ENCODE data around the gene NDOR1. TPM values are rescaled to one million over a fixed set of nuclear protein-coding genes. Genes with fewer than 3 reads are reported as not detected.

Gene NDOR1
- total RNA-seq, 1 donor from 2014 or later = 20.5 TPM

GRCh38 chr9:137179761-137180160 lies 25.7 kb upstream of the NDOR1 start:
- no peak for TF ChIP-seq CTCF (IDR thresholded peaks at IDR 0.05)
- Mint-ChIP-seq H3K27ac (ENCODE audit: unreplicated experiment) (no peak overlapping the region), H3K36me3 (ENCODE audit: unreplicated experiment) (peaks cover 14% of the 10 kb centered on the region), H3K4me1 (ENCODE audit: unreplicated experiment) (peaks cover 2% of the 10 kb centered on the region), H3K9me3 (ENCODE audit: unreplicated experiment) (no peaks in the 10 kb centered on the region), H3K4me3 (ENCODE audit: unreplicated experiment) (no peak overlapping the region), H3K27me3 (ENCODE audit: unreplicated experiment) (no peaks in the 10 kb centered on the region)
- no peak for DNase-seq (ENCODE audit: extremely low spot score, unreplicated experiment)

- H3K27me3 Mint-ChIP-seq (ENCODE audit: unreplicated experiment) = no peaks in the 10 kb centered on the region
- no peak for TF ChIP-seq CTCF (IDR thresholded peaks at IDR 0.05)
- peaks cover 2% of the 10 kb centered on the region for H3K4me1 Mint-ChIP-seq (ENCODE audit: unreplicated experiment)
- DNase-seq (ENCODE audit: extremely low spot score, unreplicated experiment) = no peak
- H3K9me3 Mint-ChIP-seq (ENCODE audit: unreplicated experiment) = no peaks in the 10 kb centered on the region
- H3K36me3 Mint-ChIP-seq (ENCODE audit: unreplicated experiment) = peaks cover 14% of the 10 kb centered on the region
- H3K4me3 Mint-ChIP-seq (ENCODE audit: unreplicated experiment) = no peak overlapping the region
- no peak overlapping the region for H3K27ac Mint-ChIP-seq (ENCODE audit: unreplicated experiment)
Observed at GRCh38 chr9:137180491-137180890, 25.0 kb upstream of the NDOR1 start.

GRCh38 chr9:137181680-137182079 lies 23.8 kb upstream of the NDOR1 start:
- Mint-ChIP-seq H3K4me1 (ENCODE audit: unreplicated experiment) (peaks cover 8% of the 10 kb centered on the region), H3K36me3 (ENCODE audit: unreplicated experiment) (peaks cover 14% of the 10 kb centered on the region), H3K27me3 (ENCODE audit: unreplicated experiment) (no peaks in the 10 kb centered on the region), H3K4me3 (ENCODE audit: unreplicated experiment) (no peak overlapping the region), H3K9me3 (ENCODE audit: unreplicated experiment) (no peaks in the 10 kb centered on the region), H3K27ac (ENCODE audit: unreplicated experiment) (no peak overlapping the region)
- no peak for TF ChIP-seq CTCF (IDR thresholded peaks at IDR 0.05)
- no peak for DNase-seq (ENCODE audit: extremely low spot score, unreplicated experiment)

GRCh38 chr9:137182836-137183235 lies 22.7 kb upstream of the NDOR1 start:
- H3K9me3 Mint-ChIP-seq (ENCODE audit: unreplicated experiment) = no peaks in the 10 kb centered on the region
- no peak for DNase-seq (ENCODE audit: extremely low spot score, unreplicated experiment)
- peaks cover 19% of the 10 kb centered on the region for H3K4me1 Mint-ChIP-seq (ENCODE audit: unreplicated experiment)
- no peak overlapping the region for H3K27ac Mint-ChIP-seq (ENCODE audit: unreplicated experiment)
- no peak overlapping the region for H3K4me3 Mint-ChIP-seq (ENCODE audit: unreplicated experiment)
- no peak for TF ChIP-seq CTCF (IDR thresholded peaks at IDR 0.05)
- H3K36me3 Mint-ChIP-seq (ENCODE audit: unreplicated experiment) = peaks cover 10% of the 10 kb centered on the region
- H3K27me3 Mint-ChIP-seq (ENCODE audit: unreplicated experiment) = no peaks in the 10 kb centered on the region

GRCh38 chr9:137183980-137184595 lies 21.4 kb upstream of the NDOR1 start:
- no peaks in the 10 kb centered on the region for H3K9me3 Mint-ChIP-seq (ENCODE audit: unreplicated experiment)
- DNase-seq (ENCODE audit: extremely low spot score, unreplicated experiment) = no peak
- peaks cover 23% of the 10 kb centered on the region for H3K4me1 Mint-ChIP-seq (ENCODE audit: unreplicated experiment)
- no peak for TF ChIP-seq CTCF (IDR thresholded peaks at IDR 0.05)
- no peaks in the 10 kb centered on the region for H3K27me3 Mint-ChIP-seq (ENCODE audit: unreplicated experiment)
- H3K36me3 Mint-ChIP-seq (ENCODE audit: unreplicated experiment) = peaks cover 9% of the 10 kb centered on the region
- H3K4me3 Mint-ChIP-seq (ENCODE audit: unreplicated experiment) = no peak overlapping the region
- no peak overlapping the region for H3K27ac Mint-ChIP-seq (ENCODE audit: unreplicated experiment)
